Measurements from ENCODE around the gene B4GALNT4. TPM values are rescaled to one million over a fixed set of nuclear protein-coding genes. Genes with fewer than 3 reads are reported as not detected.

Gene B4GALNT4
- total and polyA plus RNA-seq, 2 of the 13 experiments (the other 11 are each of a cell fraction or from before 2014, with no cell fraction given) = 30.5 to 50.1 TPM

- TF ChIP-seq ZNF17 (CRISPR knock-in tag; IDR thresholded peaks at IDR 0.05) (no peak), ZFYVE20 (CRISPR knock-in tag; IDR thresholded peaks at IDR 0.05; ENCODE audit: borderline replicate concordance, low read depth) (no peak), ZNF496 (CRISPR knock-in tag; IDR thresholded peaks at IDR 0.05; ENCODE audit: insufficient replicate concordance) (no peak), ZUFSP (CRISPR knock-in tag; IDR thresholded peaks at IDR 0.05; ENCODE audit: borderline replicate concordance) (no peak), ZNF468 (CRISPR knock-in tag; IDR thresholded peaks at IDR 0.05) (no peak), HDAC6 (IDR thresholded peaks at IDR 0.05; ENCODE audit: low read depth, low read length) (no peak), HES4 (CRISPR knock-in tag; IDR thresholded peaks at IDR 0.05; ENCODE audit: borderline replicate concordance) (no peak), IRF1 (CRISPR knock-in tag; IDR thresholded peaks at IDR 0.05; ENCODE audit: low read depth) (no peak), ZNF10 (CRISPR knock-in tag; IDR thresholded peaks at IDR 0.05; ENCODE audit: borderline replicate concordance, low read depth) (no peak), ZNF567 (CRISPR knock-in tag; IDR thresholded peaks at IDR 0.05; ENCODE audit: borderline replicate concordance) (no peak), MED1 (CRISPR knock-in tag; IDR thresholded peaks at IDR 0.05) (peak; percentile 84), REL (CRISPR knock-in tag; conservative IDR thresholded peaks at IDR 0.05) (0 out of 2 replicates have a peak, but pooled peaks have one; percentile 46), ZKSCAN8 (CRISPR knock-in tag; IDR thresholded peaks at IDR 0.05; ENCODE audit: borderline replicate concordance) (peak; percentile 38; the same call in 1 of the 2 replicates), CHD2 (IDR thresholded peaks at IDR 0.05; ENCODE audit: low read depth, low read length) (no peak), ZNF503 (CRISPR knock-in tag; IDR thresholded peaks at IDR 0.05) (no peak), BRCA1 (CRISPR knock-in tag; IDR thresholded peaks at IDR 0.05) (no peak), ZNF101 (CRISPR knock-in tag; IDR thresholded peaks at IDR 0.05; ENCODE audit: borderline replicate concordance, low read depth) (0 out of 2 replicates have a peak, but pooled peaks have one; percentile 46), SALL2 (CRISPR knock-in tag; IDR thresholded peaks at IDR 0.05) (no peak), ZNF614 (CRISPR knock-in tag; IDR thresholded peaks at IDR 0.05; ENCODE audit: borderline replicate concordance) (peak; percentile 46; the same call in 1 of the 2 replicates), FOSL1 (CRISPR knock-in tag; IDR thresholded peaks at IDR 0.05; ENCODE audit: borderline replicate concordance) (no peak), ZNF629 (CRISPR knock-in tag; conservative IDR thresholded peaks at IDR 0.05) (no peak)
- TF ChIP-seq, protein P1, sequence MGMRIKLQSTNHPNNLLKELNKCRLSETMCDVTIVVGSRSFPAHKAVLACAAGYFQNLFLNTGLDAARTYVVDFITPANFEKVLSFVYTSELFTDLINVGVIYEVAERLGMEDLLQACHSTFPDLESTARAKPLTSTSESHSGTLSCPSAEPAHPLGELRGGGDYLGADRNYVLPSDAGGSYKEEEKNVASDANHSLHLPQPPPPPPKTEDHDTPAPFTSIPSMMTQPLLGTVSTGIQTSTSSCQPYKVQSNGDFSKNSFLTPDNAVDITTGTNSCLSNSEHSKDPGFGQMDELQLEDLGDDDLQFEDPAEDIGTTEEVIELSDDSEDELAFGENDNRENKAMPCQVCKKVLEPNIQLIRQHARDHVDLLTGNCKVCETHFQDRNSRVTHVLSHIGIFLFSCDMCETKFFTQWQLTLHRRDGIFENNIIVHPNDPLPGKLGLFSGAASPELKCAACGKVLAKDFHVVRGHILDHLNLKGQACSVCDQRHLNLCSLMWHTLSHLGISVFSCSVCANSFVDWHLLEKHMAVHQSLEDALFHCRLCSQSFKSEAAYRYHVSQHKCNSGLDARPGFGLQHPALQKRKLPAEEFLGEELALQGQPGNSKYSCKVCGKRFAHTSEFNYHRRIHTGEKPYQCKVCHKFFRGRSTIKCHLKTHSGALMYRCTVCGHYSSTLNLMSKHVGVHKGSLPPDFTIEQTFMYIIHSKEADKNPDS (CRISPR knock-in tag; IDR thresholded peaks at IDR 0.05) = no peak
These were observed 13.5 kb upstream of the B4GALNT4 start (continued) for GRCh38 chr11:355581-356458.
